Panc1 (cell line): Measurements from ENCODE around the gene CTDP1. TPM values are rescaled to one million over a fixed set of nuclear protein-coding genes. Genes with fewer than 3 reads are reported as not detected.

Source experiments
- ATAC-seq: fragments of 200-7000 bp; cut with Tn5 transposase; 2 replicates; pipeline ENCODE4 v1.9.1; 2020; ENCODE audit warnings: mild to moderate bottlenecking, moderate library complexity
- BruUV-seq: library from RNA; stranded (reverse); fragments of 400-500 nt; replicated peaks from 2 replicates; lab custom pipeline; 2021; lab: Mats Ljungman, UMichigan
- CTCF ChIA-PET: fragments of 300-600 bp; sonication (Branson Sonifier 250); formaldehyde crosslinking; loops from one replicate; lab custom pipeline; 2022; ENCODE audit warnings: antibody characterized with exemption; lab: Charles Lee
- POLR2A ChIA-PET: fragments of 300-600 bp; sonication (Branson Sonifier 250); formaldehyde crosslinking; loops from one replicate; lab custom pipeline; 2022; ENCODE audit warnings: antibody characterized with exemption; lab: Charles Lee
- DNase-seq: peaks from one replicate; pipeline ENCODE4 v3.0.0-alpha.2; 2010; ENCODE audit warnings: low read depth, low spot score
- H3K27ac ChIP-seq: 2 replicates; pipeline ENCODE4 v1.5.1; 2011; ENCODE audit warnings: mild to moderate bottlenecking, low read length, inconsistent platforms
- H3K27me3 ChIP-seq: fragments of 200-500 bp; sonication (Bioruptor generic); 2 replicates; pipeline ENCODE4 v1.6.0; 2014; ENCODE audit warnings: low read length, inconsistent platforms; ENCODE audit not compliant: control insufficient read depth, insufficient read depth
- H3K36me3 ChIP-seq: fragments of 200-500 bp; sonication (Bioruptor generic); 2 replicates; pipeline ENCODE4 v1.5.1; 2014; ENCODE audit warnings: inconsistent platforms, mild to moderate bottlenecking, low read length, moderate library complexity; ENCODE audit not compliant: control insufficient read depth, insufficient read depth
- H3K4me1 ChIP-seq: 2 replicates; pipeline ENCODE4 v1.5.1; 2011; ENCODE audit warnings: inconsistent platforms, mild to moderate bottlenecking, low read length, moderate library complexity; ENCODE audit not compliant: control insufficient read depth, insufficient read depth
- H3K4me3 ChIP-seq, 2 experiments: 2 replicates each; pipeline ENCODE4 v1.5.1; 2011 to 2012; ENCODE audit warnings: low read depth in 2 of 2, low read length in 2 of 2, mild to moderate bottlenecking in 2 of 2, inconsistent platforms in 1 of 2, moderate library complexity in 1 of 2
- H3K9me3 ChIP-seq: fragments of 200-500 bp; sonication (Bioruptor generic); 2 replicates; pipeline ENCODE4 v1.5.1; 2014; ENCODE audit warnings: low read depth, mild to moderate bottlenecking, inconsistent platforms, low read length, moderate library complexity; ENCODE audit not compliant: control insufficient read depth, insufficient read depth
- CTCF ChIP-seq: fragments of 450-650 bp; IDR thresholded peaks from 2 replicates; pipeline ENCODE4 v1.5.1; 2017; ENCODE audit warnings: mild to moderate bottlenecking
- POLR2AphosphoS5 ChIP-seq: IDR thresholded peaks from 2 replicates; pipeline ENCODE4 v1.6.1; 2012; ENCODE audit warnings: mild to moderate bottlenecking, low read depth, low read length, moderate library complexity
- REST ChIP-seq, 2 experiments: IDR thresholded peaks; 2 replicates each; pipeline ENCODE4 v1.6.1; 2011 to 2012; ENCODE audit warnings: low read depth in 2 of 2, control low read depth in 1 of 2, low read length in 1 of 2, mild to moderate bottlenecking in 1 of 2, moderate library complexity in 1 of 2; ENCODE audit not compliant: insufficient read depth in 1 of 2
- SIN3A ChIP-seq: IDR thresholded peaks from 2 replicates; pipeline ENCODE4 v1.6.1; 2012; ENCODE audit warnings: low read depth, mild to moderate bottlenecking, low read length, moderate library complexity, borderline replicate concordance; ENCODE audit not compliant: insufficient read depth
- TCF7L2 ChIP-seq: IDR thresholded peaks from 2 replicates; pipeline ENCODE4 v1.6.1; 2011; ENCODE audit warnings: mild to moderate bottlenecking, low read depth, low read length, inconsistent platforms
- in situ Hi-C: cut with HindIII; loops from 2 replicates; pipeline ENCODE4 v1.10.0; 2016; ENCODE audit warnings: low sequenced_read_pairs, low pct_unique_long_range_greater_than_20kb
- intact Hi-C: fragments of 100-400 bp; cut with micrococcal nuclease; formaldehyde crosslinking; loops from one replicate; pipeline ENCODE4 v1.10.0; 2022; ENCODE audit not compliant: unreplicated experiment
- total RNA-seq: library from RNA; stranded (reverse); gene quantifications from one replicate; pipeline ENCODE4 v1.2.1, GENCODE V29; 2021; ENCODE audit not compliant: unreplicated experiment

Gene CTDP1
- total RNA-seq, 1 experiment from 2014 or later, result 52.8 TPM

GRCh38 chr18:79707239-79707638 lies 27.6 kb downstream of the CTDP1 start:
- no peak for TF ChIP-seq TCF7L2
- no peak for TF ChIP-seq CTCF
- no peak for TF ChIP-seq REST (IDR thresholded peaks at IDR 0.05; ENCODE audit: insufficient read depth in 1 of 2, low read depth in 2 of 2, low read length in 1 of 2)
- TF ChIP-seq SIN3A, result no peak
- no peak for TF ChIP-seq POLR2AphosphoS5
- Histone ChIP-seq H3K27me3 (no peaks in the 10 kb centered on the region), H3K27ac (no peak overlapping the region), H3K9me3 (no peaks in the 10 kb centered on the region), H3K4me1 (no peaks in the 10 kb centered on the region), H3K36me3 (peaks cover 4% of the 10 kb centered on the region), H3K4me3 (no peak overlapping the region)
- ChIA-PET CTCF (no interaction called here), POLR2A (no interaction called here)
- no peak for ATAC-seq
- in situ Hi-C loops (no loop called here), intact Hi-C loops (no loop called here)
- DNase-seq, result no peak
- BruUV-seq, result no TSS peak

- TF ChIP-seq POLR2AphosphoS5 (no peak), SIN3A (no peak), TCF7L2 (no peak), REST (IDR thresholded peaks at IDR 0.05; ENCODE audit: insufficient read depth in 1 of 2, low read depth in 2 of 2, low read length in 1 of 2) (no peak), CTCF (no peak)
- H3K27ac ChIP-seq, result no peak overlapping the region
- intact Hi-C loops, result no loop called here
- no peak overlapping the region for H3K4me3 ChIP-seq
- H3K27me3 ChIP-seq, result no peaks in the 10 kb centered on the region
- H3K9me3 ChIP-seq, result no peaks in the 10 kb centered on the region
- DNase-seq (no peak), ATAC-seq (no peak)
- ChIA-PET CTCF (no interaction called here), POLR2A (no interaction called here)
- no peaks in the 10 kb centered on the region for H3K4me1 ChIP-seq
- in situ Hi-C loops, result no loop called here
- peaks cover 4% of the 10 kb centered on the region for H3K36me3 ChIP-seq
- BruUV-seq, result no TSS peak
Measured at GRCh38 chr18:79707671-79708070, 28.1 kb downstream of the CTDP1 start.
